RPMI7951 (cell line): Measurements from ENCODE around the gene MMP17. TPM values are rescaled to one million over a fixed set of nuclear protein-coding genes. Genes with fewer than 3 reads are reported as not detected.

ENCODE experiments used
- DNase-seq: peaks from one replicate; pipeline ENCODE4 v3.0.0-alpha.2; 2012; ENCODE audit warnings: low read depth
- total RNA-seq: library from RNA; depleted of rRNA; stranded (reverse); fragments of >200 nt; shearing (Covaris generic); gene quantifications from 2 replicates; pipeline ENCODE4 v1.2.3, GENCODE V29; 2014; rRNA removed

Gene MMP17
- total RNA-seq, result 48.7 and 50.9 TPM in 2 replicates

DNA sequence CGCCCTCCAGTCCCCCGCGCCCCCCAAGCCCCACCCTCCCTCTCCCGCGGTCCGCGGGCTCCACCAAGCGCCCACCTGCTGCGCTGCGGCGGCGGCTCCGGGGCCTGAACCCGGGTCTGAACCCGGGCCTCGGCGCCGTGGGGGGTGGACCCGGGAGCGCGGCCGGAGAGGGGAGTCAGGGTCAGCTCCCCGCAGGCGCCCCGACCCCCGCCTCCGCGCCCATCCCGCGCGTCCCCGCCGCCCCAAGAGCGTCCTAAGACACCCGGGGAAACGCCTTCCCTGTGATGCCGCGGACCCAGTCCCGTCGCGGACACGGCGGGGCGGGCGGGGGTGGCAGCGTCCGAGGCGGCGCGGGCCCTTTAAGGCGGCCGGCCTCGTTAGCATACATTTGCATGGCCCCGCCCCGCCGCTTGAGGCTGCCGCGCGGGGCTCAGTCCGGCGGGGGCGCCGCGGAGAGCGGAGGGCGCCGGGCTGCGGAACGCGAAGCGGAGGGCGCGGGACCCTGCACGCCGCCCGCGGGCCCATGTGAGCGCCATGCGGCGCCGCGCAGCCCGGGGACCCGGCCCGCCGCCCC lies at the start of gene MMP17:
TSS of gene MMP17 (plus strand) at position 433 of the 574 bp plus-strand sequence. CDS start at position 535, 102 bp downstream.
- DNase-seq, result peak; percentile 80

DNA sequence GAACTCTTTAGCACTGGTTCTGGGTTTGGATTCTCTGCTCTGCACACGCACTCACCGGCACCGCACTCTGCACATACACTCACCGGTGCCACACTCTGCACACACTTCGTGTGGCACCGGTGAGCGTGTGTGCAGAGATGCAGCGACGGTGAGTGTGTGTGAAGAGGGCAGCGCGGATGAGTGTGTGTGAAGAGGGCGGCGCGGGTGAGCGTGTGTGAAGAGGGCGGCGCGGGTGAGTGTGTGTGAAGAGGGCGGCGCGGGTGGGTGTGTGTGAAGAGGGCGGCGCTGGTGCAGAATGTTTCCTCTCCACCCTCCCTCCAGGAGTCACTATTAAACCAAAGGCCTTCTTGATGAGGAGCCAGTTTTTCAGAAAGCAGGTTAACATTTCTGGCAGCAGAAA lies 49.2 kb upstream of the MMP17 start:
- no peak for DNase-seq

DNA sequence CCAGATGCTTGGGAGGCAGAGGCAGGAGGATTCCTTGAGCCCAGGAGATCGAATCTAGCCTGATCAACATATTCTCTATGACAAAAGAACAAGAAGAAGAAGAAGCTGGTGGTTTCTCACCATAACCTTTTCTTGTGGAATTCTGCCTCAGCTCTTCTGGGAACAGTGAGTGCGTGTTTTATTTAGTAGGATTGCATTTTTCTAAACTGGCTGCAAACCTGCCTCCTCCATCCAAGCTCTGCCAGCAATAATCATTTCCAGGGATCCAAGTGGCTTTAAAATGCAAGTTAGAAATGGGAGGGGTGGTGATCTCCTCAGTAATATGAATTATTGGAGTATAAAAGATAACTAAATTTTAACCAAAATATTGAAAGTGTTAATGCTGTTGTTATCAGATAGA lies 46.1 kb upstream of the MMP17 start:
- DNase-seq, result no peak

DNA sequence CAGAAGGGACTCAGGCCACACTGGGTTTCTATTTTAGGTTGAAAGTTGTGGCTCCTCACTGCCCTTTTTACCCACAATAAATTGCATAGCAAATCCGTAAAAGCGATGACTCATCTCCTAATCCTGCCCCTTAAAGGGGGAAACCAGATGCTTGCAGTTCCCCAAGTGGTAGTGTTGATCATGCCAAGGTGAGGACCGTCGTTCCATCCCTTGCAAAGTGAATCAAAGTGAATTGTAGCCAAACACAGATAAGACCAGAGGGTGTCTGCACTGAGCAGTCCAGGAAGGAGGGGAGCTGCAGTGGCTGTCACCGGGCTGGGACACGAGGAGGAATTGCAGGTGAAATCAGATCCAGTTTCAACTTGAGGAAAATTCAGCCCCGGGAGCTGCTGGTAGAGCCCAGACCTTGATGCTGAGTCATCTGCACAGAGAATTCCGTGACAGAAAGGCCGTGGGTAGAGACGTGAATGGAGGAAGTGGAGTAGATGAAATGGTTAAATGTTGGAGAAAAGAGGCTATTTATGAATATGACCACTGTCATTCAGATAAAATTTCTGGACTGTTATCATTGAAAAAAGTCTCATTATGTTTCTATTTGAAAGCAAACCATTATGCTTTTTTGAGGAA lies 44.2 kb upstream of the MMP17 start:
- DNase-seq, result peak; percentile 95

DNA sequence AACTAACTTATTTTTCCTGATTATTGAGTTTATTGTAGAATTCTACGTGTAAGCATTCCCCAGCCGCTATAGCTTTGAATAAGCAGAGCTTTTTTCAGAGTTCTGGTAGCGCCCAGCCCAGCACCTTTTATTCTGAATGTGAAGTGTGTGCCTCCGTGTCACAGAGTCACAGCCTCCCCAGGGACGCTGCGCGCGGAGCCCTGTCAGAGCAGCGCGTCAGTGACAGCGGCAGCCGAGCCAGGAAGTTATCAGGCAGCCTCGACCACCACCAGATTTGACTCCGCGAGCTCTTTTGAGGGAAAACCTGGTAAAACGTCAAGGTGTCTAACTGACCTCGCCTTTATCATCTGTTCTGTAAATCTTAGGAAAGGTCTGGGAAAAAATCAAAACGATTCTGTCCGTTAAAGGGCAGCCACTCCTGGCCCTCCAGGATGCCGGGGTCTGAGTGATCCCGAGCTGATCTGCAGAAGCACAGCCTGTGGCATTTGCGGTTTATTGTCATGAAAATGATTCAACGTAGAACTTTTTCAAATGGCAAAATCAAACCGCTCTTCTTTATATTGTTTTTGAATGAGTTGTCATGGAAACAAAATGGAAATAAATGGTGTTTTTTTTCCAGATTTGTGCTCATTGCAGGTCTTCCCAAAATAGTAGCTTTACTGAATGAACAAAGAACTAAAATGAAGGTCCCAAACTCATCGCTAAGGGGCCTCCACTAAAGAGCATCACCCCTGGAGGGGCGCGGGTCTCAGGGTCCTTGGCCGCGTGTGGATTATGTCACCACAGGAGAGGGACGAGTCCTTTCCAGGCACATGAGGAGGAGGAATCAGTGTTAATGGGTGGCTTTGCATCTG lies 43.1 kb upstream of the MMP17 start:
- peak; percentile 95 for DNase-seq

DNA sequence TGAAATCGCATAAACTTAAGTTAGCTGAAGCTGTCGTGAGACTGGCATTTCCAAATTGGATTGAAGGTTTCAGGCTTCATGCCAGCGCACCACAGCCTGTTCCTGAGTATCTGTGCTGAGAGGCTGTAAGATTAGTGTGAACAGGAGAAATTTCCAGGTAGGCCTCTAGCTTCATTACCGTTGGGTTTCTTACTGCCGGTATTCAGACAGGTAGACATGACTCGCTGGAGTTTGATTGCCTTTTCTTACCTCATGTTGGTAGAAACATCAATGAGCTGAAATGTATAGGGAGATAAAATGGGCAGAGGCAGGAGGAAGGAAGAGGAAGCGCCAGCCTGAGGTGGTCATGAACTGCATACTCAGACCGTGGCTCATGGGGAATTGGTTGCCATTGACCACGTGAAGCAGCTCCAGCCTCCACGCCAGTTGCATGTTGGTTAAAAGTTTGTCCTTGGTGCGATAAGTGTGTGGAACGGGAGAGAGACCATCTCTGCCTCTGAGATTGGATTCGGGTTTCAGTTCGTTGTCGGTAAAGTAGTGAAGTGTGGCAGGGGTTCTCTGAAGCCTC lies 42.3 kb upstream of the MMP17 start:
- peak; percentile 74 for DNase-seq

DNA sequence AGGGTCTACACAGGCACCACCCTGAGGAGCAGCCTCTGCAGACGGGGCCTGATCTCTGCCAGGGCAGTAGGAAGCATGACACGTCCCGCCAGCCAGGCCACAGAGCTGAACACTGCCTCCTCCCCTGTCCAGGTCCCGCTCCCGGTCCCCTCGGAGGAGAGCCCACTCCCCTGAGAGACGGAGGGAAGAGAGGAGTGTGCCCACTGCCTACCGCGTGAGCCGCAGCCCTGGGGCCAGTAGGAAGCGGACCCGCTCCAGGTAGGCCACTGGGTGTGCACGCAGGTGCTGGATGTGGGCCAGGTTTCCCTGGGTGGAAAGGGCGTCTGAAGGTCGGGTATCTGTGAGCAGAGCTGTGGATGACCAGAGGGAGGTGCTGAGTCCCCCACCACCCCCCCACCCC lies 41.9 kb upstream of the MMP17 start:
- DNase-seq, result no peak

DNA sequence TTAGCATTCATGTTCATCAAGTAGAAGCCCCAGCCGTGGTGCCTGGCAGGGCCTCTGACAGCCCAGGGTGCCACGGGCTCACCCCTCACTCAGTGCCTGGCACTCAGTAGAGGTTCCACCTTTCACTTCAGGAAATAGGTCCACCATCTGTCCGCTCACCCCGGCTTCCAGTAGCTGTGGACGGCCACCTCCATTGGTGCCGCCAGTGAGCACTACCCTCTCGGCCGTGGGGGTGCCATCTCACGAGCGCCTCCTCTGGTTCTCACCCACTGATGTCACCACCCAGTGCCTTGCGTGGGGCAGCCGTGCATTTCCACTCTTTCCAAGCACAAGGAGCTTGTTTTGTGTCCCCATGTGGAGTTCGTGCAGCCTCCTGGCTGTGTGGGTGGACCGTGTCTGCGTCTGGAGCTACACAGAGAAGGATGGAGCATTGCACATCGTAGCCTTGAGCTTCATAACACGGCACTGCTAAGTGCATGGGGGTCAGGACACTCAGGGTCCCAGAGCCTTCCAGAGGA lies 41.0 kb upstream of the MMP17 start:
- no peak for DNase-seq

DNA sequence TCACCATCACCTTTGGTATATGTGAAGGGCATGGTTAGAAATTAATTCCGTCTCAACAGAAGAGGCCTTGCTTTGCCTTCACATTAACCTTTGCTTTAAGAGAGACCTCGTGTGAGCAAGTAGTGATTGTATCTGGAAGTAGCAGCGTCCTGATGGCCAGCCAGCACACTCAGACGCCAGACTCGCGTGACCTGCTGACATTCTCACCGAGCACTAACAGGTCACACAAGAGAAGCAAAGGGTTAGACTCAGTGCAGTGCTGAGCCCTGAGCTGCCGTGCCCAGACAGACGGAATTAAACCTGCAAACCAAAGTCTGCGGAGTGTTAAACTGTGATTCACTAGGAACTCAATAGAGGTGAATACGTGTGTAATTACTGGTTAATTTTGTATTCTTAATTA lies 40.1 kb upstream of the MMP17 start:
- DNase-seq, result no peak

DNA sequence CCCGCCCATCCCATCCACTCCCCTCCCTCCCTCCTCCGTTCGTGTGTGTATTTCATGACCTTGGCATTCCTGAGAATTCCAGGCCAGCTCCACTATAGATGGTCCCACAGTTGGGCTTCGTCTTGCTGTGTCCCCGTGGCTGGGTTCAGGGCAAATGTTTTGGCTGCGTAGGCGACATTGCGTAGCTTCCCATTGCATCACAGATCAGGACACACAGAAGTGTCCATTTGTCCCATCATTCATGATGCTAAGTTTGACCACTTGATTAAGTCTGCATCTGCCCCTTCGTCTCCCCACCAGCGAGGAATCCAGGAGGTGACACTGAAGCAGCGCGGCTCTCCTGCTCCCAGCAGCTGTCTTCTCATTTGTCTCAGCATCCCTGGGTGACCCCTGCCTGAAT lies 38.6 kb upstream of the MMP17 start:
- no peak for DNase-seq

DNA sequence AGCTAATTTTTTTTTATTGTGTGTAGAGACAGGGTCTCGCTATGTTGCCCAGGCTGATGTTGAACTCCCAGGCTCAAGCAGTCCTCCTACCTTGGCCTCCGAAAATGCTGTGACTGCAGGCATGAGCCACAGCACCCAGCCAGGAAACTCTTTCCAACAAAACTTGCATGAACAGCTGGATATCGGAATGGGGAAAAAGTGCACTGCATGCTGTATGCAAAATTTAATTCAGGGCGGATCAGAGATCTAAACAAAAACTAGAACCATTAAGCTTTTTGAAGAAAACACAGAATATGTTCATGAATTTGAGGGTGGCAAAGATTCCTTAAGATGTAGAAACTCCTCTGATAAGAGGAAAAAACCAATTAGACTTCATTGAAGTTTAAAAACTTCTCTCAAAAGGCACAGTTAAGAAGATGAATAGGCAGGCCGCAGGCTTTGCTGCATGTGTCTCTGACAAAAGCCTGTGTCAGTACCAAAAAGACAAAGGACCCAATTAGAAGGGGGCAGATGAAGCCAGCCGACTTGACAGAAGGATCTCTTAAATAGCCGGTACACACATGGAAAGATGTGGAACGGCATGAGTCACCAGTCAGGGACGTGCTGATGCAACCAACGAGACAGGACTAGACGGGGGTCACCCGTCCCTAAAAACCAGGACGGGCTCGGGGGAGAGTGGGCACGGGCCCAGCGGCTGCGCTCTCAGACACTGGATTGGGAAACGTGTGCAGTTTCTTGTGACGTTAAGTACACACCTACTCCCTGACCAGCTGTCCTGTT lies 34.8 kb upstream of the MMP17 start:
- DNase-seq, result peak; percentile 92

DNA sequence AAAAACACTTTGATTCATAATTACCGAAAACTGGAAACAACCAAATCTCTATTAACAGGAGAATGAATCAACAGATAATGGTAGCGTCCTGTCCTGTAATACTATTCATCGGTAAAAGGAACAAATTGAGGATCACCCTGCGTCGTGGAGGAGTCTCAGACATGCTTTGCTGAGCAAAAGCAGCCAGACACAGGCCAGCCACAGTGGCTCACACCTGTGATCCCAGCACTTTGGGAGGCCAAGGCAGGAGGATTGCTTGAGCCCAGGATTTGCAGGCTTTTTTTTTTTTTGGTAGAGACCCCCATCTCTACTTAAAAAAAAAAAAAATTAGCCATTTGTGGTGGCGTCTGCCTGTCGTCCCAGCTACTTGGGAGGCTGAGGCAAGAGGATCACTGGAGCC lies 34.1 kb upstream of the MMP17 start:
- no peak for DNase-seq

DNA sequence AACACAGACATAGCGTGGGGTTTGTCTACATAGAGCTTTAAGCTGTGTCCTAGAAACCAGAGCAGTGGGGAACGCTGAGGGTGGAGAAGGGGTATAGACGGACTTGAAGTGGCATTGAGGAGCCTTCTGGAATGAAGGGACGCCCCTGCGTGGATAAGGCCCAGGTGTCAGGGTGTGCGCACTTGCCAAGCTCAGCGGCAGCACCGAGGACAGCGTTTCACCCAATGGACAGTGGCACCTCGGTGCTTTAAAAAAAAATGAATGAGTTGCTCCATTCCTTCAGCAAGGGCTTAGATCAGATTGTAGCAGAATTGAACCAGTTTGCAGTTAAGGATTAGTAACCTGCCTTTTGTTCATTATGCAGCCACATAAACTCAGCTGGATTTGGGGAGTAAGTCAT lies 33.6 kb upstream of the MMP17 start:
- DNase-seq, result no peak

DNA sequence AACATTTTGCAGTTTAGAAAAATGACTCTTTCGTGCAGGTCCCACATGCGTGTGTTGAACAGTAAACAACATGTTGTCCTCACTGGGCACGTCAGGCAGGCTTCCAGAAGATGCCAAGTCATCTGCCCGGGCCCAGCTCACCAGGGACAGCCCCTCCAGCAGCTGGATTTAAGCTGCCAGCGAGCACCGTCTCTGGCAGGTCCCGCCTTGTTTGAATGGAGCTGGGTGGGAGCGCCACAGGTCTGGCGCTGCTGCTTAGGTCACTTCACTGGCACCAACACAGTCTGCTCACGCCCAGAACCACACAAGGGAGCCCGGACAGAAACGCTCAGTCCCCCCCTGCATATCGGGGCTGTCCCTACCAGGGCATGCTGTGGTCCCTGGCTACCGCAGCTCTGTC lies 33.1 kb upstream of the MMP17 start:
- DNase-seq, result no peak

DNA sequence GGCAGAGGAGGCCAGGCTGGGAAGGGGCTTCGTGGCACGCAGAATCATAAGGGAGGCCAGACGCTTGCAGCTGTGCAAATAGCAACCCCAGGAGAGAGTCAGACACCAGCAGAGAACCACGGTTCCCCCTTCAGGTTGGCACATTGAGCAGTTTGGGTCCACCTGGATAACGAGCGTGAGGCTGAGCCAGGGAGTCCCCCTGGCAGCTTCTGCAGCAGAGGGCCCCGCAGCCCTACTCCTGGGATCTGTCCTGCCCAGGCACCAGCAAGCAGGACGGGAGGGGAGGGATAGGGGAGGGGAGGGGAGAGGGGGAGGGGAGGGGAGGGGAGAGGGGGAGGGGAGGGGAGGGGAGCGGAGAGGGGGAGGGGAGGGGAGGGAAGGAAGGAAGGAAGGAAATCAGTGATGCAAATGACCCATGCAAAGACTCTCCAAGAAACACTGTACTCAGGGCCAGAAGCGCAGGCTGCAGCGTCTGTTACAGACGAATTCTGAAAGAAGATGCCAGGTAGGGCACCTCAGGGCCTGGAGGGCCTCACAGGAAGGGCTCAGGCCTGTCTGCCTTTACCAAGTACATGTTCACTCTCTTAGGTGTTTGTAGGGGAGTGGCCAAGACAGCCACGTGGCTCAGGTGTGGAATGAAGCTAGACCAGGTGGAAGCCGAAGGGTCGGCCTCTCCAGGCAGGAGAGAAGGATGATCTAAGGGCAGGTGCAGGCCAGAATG lies 32.3 kb upstream of the MMP17 start:
- DNase-seq, result no peak

DNA sequence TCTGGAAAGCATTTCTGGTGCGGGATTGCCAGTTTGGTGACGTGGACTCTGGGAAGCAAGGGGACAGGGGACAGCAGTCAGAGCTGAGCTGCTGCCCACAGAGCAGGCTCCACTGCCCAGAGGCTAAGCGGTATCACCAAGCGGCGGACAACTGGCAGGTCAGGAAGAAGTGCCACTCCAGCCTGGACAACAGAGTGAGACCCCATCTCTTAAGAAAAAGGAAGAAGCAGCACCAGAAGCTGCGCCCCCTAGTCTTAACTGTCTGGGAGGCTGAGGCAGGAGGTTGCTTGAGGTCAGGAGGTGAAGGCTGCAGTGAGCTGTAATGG lies 31.8 kb upstream of the MMP17 start:
- DNase-seq, result no peak

DNA sequence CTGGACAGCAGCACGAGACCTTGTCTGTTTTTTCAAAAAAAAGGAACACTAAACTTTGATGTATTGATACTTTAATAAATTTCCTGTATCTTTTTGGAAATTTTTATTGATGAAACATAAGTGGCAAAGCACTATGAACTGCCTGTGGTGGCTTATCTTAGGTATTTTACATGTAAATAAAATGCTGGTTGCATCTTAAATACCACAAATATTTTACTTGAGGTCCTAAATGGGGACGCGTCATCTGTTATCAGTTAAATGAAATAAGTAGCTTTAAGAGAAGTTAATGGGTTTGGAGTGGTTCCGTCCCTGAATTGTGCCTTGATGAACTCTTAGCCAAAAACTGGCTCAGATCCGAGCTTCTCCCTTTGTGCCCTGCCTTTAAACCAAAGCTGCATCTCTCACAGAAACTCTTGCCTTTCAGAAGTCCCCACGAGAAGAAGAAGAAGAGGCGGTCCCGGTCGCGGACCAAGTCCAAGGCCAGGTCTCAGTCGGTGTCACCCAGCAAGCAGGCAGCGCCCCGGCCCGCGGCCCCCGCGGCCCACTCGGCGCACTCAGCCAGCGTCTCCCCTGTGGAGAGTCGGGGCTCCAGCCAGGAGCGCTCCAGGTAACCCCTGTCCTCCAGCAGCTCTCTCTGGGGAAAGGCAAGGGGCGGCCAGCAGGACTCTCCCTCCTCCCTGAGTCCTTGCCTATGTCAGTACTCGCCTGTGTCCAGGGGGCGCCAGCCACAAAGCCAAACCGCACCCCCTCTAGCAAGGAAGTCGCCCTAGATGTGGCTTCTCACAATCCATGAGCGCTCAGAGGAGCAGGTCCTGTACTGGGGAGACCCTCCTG lies 31.2 kb upstream of the MMP17 start:
- DNase-seq, result no peak

DNA sequence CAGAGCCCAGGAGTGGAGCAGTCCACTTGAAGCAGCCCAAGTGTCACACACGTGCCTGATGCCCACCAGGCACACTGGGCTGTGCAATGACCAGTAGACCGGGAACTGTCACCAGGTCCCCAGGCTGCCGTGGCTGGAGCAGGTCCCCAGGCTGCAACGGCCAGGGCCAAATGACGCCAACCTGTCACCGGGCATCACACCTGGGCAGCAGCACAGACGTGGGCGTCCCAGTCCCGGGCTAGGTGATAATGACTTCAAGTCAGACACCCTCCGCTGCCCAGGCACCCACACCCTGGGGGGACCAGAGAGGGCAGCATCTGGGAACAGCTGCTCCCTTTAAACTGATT lies 30.6 kb upstream of the MMP17 start:
- DNase-seq, result no peak

DNA sequence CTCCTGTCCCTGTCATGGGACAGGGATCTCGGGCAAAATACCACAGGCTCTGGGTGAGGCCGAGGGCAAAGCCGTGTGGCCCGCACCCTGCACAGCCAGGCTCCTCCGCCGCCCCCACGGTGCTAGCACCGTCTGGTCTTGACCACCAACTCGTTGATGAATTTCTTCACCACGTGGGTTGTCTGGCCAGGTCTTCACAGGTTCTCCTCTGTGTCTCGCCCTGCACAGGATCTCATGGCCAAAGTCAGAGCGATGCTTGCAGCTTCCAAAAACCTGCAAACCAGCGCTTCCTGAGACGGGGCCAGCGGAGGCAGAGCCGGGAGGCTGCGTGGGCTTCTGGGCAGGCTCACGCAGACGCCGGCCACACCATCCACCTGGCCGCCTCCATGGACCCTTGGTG lies 29.0 kb upstream of the MMP17 start:
- DNase-seq, result no peak

DNA sequence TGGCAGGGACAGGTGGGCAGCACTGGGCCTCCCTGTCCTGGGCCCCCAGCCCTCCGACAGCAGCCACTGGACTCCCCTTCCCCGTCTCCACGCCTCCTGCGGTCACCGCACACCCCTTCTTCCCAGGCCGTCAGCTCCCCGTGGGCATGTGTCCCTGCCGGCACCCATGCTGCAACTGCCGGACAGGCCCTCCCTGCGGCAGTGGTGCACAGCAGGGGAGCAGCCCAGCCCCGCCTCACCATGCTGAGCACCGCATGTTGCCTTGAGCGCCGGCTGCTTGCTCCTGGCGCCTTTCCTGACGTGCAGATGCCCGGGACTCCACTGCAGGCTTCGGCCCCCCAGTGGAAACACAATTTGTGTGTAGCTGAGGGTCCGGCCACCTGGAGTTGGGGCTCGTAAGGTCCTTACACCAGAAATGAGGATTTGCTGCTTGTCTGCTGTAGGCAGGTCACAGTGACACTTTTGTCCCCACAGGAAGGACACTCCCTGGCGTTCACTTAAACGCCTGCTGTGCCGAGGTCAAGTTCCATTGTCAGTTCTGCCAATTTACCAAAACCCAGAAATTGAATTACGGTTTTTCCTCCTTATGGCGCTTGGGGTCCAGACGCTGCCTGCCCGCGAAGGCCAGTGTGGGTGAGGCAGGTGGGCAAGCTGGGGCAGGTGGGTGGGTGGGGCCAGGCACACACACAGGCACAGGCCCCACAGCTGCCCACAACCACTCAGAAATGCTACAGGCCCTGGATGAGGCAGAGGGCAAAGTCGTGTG lies 28.2 kb upstream of the MMP17 start:
- DNase-seq, result no peak
